Transverse colon (tissue), 4 donors: ENCODE measurements around the gene ATP1A4.

Source experiments
- EP300 ChIP-seq: sonication (generic); formaldehyde crosslinking; IDR thresholded peaks from one replicate; pipeline ENCODE4 v1.6.1; 2017; ENCODE audit warnings: antibody characterized with exemption, low read depth
- POLR2A ChIP-seq: fragments of 450-650 bp; IDR thresholded peaks from one replicate; pipeline ENCODE4 v1.6.1; 2016; ENCODE audit warnings: antibody characterized with exemption, mild to moderate bottlenecking, moderate library complexity
- POLR2AphosphoS5 ChIP-seq, 3 donors: sonication (generic); formaldehyde crosslinking; IDR thresholded peaks; one replicate each; pipeline ENCODE4 v1.6.1; 2016; ENCODE audit warnings: antibody characterized with exemption in 3 of 3
- TF ChIP-seq, protein P1 (sequence below), 5 experiments: fragments of 200-600 bp in 3 of 5; fragments of 450-650 bp in 2 of 5; sonication (generic) in 3 of 5; IDR thresholded peaks; 1 replicate in 2 of 5; 2 replicates in 3 of 5; pipeline ENCODE4 v1.5.1; 2016 to 2017; ENCODE audit warnings: antibody characterized with exemption in 5 of 5, inconsistent platforms in 3 of 5, mild to moderate bottlenecking in 2 of 5, moderate library complexity in 1 of 5

DNA sequence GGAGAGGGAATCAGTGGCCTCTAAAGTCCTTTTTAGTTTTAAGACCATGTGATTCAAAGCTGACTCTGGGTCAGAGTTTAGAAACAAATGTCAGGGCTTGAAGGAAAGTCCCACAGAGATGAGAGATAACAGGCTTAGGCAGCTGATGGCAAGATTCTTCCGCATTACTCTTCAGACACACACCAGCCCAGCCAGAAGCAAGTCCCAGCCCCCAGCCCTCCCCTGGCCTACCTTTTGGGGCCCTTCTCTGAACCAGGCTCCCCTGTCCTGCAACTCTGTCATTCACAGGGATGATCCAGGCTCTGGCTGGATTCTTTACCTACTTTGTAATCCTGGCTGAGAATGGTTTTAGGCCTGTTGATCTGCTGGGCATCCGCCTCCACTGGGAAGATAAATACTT lies 25.8 kb downstream of the ATP1A4 start:
- TF ChIP-seq, protein P1, sequence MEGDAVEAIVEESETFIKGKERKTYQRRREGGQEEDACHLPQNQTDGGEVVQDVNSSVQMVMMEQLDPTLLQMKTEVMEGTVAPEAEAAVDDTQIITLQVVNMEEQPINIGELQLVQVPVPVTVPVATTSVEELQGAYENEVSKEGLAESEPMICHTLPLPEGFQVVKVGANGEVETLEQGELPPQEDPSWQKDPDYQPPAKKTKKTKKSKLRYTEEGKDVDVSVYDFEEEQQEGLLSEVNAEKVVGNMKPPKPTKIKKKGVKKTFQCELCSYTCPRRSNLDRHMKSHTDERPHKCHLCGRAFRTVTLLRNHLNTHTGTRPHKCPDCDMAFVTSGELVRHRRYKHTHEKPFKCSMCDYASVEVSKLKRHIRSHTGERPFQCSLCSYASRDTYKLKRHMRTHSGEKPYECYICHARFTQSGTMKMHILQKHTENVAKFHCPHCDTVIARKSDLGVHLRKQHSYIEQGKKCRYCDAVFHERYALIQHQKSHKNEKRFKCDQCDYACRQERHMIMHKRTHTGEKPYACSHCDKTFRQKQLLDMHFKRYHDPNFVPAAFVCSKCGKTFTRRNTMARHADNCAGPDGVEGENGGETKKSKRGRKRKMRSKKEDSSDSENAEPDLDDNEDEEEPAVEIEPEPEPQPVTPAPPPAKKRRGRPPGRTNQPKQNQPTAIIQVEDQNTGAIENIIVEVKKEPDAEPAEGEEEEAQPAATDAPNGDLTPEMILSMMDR (IDR thresholded peaks at IDR 0.05): no peak
- TF ChIP-seq POLR2A (no peak), POLR2AphosphoS5 (IDR thresholded peaks at IDR 0.05) (no peak), EP300 (no peak)
